Bladder microvascular endothelial cell (primary cell): Measurements from ENCODE around the gene CT45A2. TPM values are rescaled to one million over a fixed set of nuclear protein-coding genes. Genes with fewer than 3 reads are reported as not detected.

Experiments used
- total RNA-seq: library from RNA; depleted of rRNA; stranded (reverse); fragments of >200 nt; gene quantifications from 2 replicates; pipeline ENCODE4 v1.2.3, GENCODE V29; 2014

Gene CT45A2
- not detected in 2 replicates for total RNA-seq

GRCh38 chrX:135819912-135820311, at the start of gene CT45A2:
CT45A2 (minus strand) TSS chrX:135820012; CDS start chrX:135816265, 3,747 bp downstream.

GRCh38 chrX:135854438-135854837, 34.6 kb upstream of the CT45A2 start, which contains the start of gene CT45A8:
CT45A8 (minus strand) TSS chrX:135854538; CDS start chrX:135850783, 3,755 bp downstream.

GRCh38 chrX:135837180-135837579, 17.4 kb upstream of the CT45A2 start, which contains the start of gene CT45A7:
CT45A7 (minus strand) TSS chrX:135837280; CDS start chrX:135833533, 3,747 bp downstream.

GRCh38 chrX:135802687-135803086, 17.1 kb downstream of the CT45A2 start, which contains the start of gene CT45A6:
CT45A6 (minus strand) TSS chrX:135802787; CDS start chrX:135798993, 3,794 bp downstream.

GRCh38 chrX:135785403-135785802, 34.4 kb downstream of the CT45A2 start, which contains the start of gene CT45A5:
CT45A5 (minus strand) TSS chrX:135785503; CDS start chrX:135781729, 3,774 bp downstream.

GRCh38 chrX:135768091-135768490, 51.7 kb downstream of the CT45A2 start, which contains the start of gene CT45A3:
CT45A3 (minus strand) TSS chrX:135768191; CDS start chrX:135764444, 3,747 bp downstream.

Other genes starting within 250 kb of the CT45A2 start
- gene CT45A1, start 106.4 kb downstream of the CT45A2 start, total RNA-seq: not detected in 2 replicates
- not detected in 2 replicates for gene CT45A3, start 51.8 kb downstream of the CT45A2 start, total RNA-seq
- gene CT45A5, start 34.5 kb downstream of the CT45A2 start, total RNA-seq: not detected in 2 replicates
- gene CT45A6, start 17.2 kb downstream of the CT45A2 start, total RNA-seq: not detected in 2 replicates
- gene CT45A7, start 17.3 kb upstream of the CT45A2 start, total RNA-seq: not detected in 2 replicates
- gene CT45A8, start 34.5 kb upstream of the CT45A2 start, total RNA-seq: not detected in 2 replicates
- gene CT45A9, start 51.8 kb upstream of the CT45A2 start, total RNA-seq: not detected in 2 replicates
- gene CT45A10, start 73.4 kb upstream of the CT45A2 start, total RNA-seq: not detected in 2 replicates
- gene SAGE1, start 73.7 kb upstream of the CT45A2 start, total RNA-seq: not detected in 2 replicates
- 5.0 and 9.8 TPM in 2 replicates for gene MMGT1, start 154.0 kb upstream of the CT45A2 start, total RNA-seq
- 10.2 and 15.9 TPM in 2 replicates for gene SLC9A6, start 165.4 kb upstream of the CT45A2 start, total RNA-seq